ENCODE measurements around the gene PAK5.

The PAK5 gene
- 0 to 2.5 (median 0) reads per million in 17 experiments for total RNA-seq

GRCh38 chr20:9838378-9839295 is at the start of gene PAK5:
Gene PAK5 (minus strand): TSS chr20:9839076. CDS start chr20:9644328, 194,748 bp downstream.
- no peak for DNase-seq

GRCh38 chr20:9887706-9888105 is 48.8 kb upstream of the PAK5 start:
- DNase-seq: no peak

GRCh38 chr20:9886227-9886626 is 47.4 kb upstream of the PAK5 start:
- DNase-seq: no peak

GRCh38 chr20:9884666-9885065 is 45.8 kb upstream of the PAK5 start:
- DNase-seq: no peak

GRCh38 chr20:9884061-9884460 is 45.2 kb upstream of the PAK5 start:
- DNase-seq: no peak

GRCh38 chr20:9877932-9878495 is 39.1 kb upstream of the PAK5 start:
- no peak for DNase-seq

GRCh38 chr20:9867196-9867980 is 28.5 kb upstream of the PAK5 start:
- no peak for DNase-seq

- no peak for DNase-seq
Measured at GRCh38 chr20:9852566-9852965, 13.7 kb upstream of the PAK5 start.

GRCh38 chr20:9839626-9840025 is 750 bp upstream of the PAK5 start:
- DNase-seq: no peak

GRCh38 chr20:9838035-9838377 is 870 bp downstream of the PAK5 start:
- DNase-seq: no peak

- DNase-seq: no peak
Measured at GRCh38 chr20:9837634-9838033, 1.2 kb downstream of the PAK5 start.

GRCh38 chr20:9835302-9835701 is 3.6 kb downstream of the PAK5 start:
- no peak for DNase-seq

- DNase-seq: no peak
Measured at GRCh38 chr20:9831032-9831431, 7.8 kb downstream of the PAK5 start.

GRCh38 chr20:9829835-9830234 is 9.0 kb downstream of the PAK5 start:
- no peak for DNase-seq

- DNase-seq: no peak
Measured at GRCh38 chr20:9817654-9818053, 21.2 kb downstream of the PAK5 start.

- DNase-seq: no peak
Measured at GRCh38 chr20:9815632-9816031, 23.2 kb downstream of the PAK5 start.

- DNase-seq: no peak
Measured at GRCh38 chr20:9810738-9811137, 28.1 kb downstream of the PAK5 start.

GRCh38 chr20:9809271-9809670 is 29.6 kb downstream of the PAK5 start:
- DNase-seq: no peak

GRCh38 chr20:9808166-9808565 is 30.7 kb downstream of the PAK5 start:
- DNase-seq: no peak

- DNase-seq: no peak
Measured at GRCh38 chr20:9807136-9807535, 31.7 kb downstream of the PAK5 start.

- DNase-seq: no peak
Measured at GRCh38 chr20:9800421-9800820, 38.5 kb downstream of the PAK5 start.

GRCh38 chr20:9794831-9795230 is 44.0 kb downstream of the PAK5 start:
- DNase-seq: no peak

GRCh38 chr20:9792674-9793073 is 46.2 kb downstream of the PAK5 start:
- no peak for DNase-seq

GRCh38 chr20:9789131-9789530 is 49.7 kb downstream of the PAK5 start:
- no peak for DNase-seq

Data from suppressor macrophage (primary cell).